Central memory CD4-positive, alpha-beta T cell (primary cell): ENCODE data around the gene BLACAT1.
"Not testable (repeated sequence)": the region's sequence is repeated elsewhere in the genome, so short reads cannot be mapped to it uniquely, and the experiment has no call there.

Source experiments
- DNase-seq: peaks from one replicate; pipeline ENCODE4 v3.0.0; 2022

BLACAT1 gene

DNA sequence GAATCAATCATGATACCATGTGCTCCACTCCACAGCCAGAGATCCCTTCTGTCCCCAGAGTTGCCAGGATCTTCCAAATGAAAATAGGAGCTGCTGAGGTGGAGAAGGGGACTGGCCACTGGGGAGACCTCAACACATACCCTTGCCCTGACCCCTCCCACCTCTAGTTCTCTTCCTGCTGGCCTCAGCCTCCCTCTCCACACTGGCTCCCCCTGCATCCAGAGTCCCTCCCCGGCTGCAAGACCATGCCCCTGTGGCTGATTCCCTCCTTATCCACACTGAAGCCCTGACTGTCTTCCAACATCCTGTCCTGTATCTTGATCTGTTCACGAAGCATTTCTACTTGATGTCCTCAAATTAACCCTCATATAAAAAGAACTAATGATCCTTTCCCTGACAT lies 27.5 kb upstream of the BLACAT1 start:
- DNase-seq = no peak

DNA sequence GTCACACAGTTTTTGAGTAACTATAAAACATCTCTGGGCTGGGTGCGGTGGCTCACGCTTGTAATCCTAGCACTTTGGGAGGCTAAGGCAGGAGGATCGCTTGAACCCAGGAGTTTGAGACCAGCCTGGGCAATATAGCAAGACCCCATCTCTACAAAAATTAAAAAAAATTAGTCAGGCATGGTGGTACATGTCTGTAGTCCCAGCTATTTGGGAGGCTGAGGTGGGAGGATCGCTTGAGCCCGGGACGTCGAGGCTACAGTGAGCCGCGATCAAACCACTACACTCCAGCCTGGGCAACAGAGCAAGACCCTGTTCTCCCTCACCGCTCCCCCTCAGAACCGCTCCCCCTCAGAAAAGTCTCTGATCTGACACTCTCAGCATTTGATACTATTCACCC lies 26.7 kb upstream of the BLACAT1 start:
- DNase-seq = not testable (repeated sequence)

DNA sequence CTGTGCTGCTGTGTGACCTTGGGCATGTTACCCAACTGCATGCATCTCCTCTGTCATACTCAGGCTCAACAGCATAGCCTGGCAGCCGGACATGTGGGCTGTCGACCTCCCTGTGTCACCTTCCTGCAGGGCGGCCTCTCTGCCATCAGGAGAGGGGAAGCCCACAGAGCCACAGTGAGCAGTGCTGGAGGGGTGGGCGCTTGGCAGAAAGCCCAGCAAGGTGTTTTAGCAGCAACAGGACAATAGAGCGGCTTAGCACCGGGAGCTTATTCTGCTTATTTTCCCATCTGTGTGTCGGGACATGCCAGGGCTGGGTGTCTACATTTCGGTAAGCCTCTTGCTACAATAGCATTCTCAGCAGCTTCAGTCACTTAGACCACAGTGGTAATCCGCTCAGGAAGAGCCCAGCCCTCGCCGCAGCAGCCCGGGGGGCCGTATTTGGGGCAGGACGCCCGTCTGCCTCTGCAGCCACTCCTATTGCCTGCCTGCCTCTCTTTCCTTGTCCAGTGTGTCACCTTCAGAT lies 25.8 kb upstream of the BLACAT1 start:
- DNase-seq = no peak

DNA sequence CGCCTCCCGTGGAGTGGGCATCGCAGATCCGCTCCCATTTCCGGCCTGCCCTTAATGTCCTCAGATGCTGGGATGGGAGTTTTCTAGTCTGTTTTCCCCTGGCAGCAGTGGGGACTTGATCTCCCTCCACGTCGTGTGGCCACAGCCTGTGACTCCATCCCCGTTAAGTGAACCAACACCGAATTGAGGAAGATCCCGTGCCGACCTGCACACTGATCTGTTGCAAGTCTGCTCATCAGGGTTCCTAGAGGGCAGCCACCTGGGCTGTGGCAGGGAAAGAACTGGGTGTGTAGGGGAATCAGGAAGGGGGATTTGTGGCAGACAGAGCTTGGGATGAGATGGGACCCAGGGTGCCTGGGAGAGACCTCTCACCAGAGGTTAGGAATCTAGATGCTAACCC lies 25.4 kb upstream of the BLACAT1 start:
- DNase-seq = no peak

DNA sequence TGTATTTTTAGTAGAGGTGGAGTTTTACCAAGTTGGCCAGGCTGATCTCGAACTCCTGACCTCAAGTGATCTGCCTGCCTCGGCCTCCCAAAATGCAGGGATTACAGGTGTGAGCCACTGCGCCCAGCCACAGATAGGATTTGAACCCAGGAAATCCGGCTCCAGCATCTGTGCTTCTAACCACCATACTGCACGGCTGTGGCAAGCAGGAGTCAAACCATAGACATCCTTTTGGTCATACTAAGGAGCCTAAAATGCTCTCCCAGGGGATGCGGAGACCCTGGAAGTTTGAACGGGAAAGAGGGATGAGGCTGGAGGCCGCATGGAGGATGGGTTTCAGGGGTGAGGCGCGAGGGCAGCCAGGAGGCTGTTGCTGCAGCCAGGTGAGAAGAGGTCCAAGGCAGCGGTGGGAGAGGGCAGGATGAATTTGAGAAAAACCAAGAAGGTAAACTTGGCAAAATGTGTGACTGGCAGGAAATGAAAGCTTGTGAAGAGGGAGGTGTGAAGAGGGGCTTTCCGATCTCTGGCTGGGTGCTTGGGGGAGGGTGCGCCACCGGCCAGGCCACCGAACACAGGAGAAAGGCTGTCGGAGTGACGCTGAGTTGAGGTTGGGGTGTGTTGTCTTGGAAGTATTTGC lies 24.6 kb upstream of the BLACAT1 start:
- DNase-seq = peak; percentile 77

DNA sequence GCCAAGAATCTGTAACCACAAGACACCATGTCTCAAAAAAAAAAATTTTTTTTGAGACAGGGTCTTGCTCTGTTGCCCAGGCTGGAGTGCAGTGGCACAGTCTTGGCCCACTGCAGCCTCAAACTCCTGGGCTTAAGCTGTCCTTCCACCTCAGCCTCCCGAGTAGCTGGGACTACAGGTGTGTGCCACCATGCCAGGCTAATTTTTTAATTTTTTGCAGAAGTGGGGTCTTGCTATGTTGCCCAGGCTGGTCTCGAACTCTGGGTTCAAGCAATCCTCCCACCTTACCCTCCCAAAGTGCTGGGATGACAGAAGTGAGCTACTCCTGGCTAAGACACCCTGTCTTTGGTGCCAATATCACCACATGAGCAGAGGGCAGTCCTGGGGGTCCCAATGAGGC lies 23.1 kb upstream of the BLACAT1 start:
- DNase-seq = not testable (repeated sequence)

DNA sequence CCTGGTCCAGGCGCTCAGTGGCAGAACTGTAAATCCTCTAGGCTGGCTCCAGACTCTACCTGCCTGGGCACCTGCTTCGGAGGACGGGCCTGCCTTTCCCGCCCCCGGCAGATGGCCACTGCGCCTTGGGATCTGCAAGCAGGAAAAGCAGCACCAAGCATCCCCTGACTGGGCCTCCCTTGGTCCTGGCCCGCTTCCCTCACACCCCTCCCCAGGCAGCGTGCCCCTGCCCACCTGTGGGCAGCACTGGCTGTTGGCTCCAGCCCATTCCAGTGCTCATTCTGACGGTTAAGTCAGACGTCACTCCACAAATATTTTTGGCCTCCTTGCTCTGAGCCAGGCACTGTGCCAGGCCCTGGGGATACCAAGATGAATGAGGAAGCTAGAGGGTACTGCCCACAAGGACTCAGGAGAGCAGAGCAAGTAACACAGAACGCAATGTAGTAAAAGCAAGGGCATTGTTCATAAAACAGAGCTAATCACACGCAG lies 22.0 kb upstream of the BLACAT1 start:
- DNase-seq = no peak

DNA sequence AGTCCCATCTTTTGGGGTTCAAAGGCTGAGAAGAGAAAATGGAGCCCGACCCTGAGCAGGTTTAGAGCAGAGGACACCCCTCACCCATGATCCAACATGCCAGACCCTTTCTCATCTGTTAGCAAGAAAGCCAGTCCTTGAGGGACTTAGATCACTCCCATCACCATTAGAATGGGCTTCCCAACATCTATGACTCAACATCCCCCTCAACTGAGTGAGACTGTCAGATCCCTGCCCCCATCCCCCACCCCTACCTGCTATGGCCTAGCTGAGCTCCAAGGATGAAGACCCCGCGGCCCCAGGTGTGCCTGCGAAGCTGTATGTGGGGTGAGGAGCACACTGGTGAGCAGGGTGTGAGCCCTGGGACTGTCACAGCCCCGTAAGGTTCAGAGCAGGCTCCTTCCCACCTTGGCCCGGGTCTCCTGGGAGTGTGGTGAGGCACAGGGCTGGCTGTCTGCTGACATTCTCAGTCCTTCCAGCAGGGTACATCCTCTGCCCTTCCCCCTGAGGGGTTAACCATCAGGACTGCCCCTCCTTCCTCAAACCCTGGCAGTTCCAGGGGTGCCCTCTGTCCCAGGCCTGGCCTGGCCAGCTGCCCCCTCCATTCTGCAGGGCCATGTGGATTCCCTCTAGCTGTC lies 21.4 kb upstream of the BLACAT1 start:
- no peak for DNase-seq

DNA sequence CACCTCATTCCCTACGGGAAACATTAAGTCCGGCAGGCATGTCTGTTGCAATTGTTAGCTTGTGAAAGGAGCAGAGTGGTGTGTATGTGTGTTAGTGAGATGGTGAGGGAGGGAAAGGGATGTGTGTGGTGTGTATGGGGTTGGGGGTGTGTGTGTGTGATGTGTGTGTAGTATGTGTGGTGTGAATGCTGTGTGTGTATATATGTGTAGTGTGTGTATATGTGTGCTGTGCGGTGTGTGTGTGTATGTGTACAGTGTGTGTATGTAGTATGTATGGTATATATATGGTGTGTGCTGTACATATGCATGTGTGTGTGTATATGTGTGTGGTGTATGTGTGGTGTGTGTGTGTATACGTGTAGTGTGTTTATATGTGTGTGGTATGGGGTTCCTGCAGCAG lies 20.8 kb upstream of the BLACAT1 start:
- DNase-seq = no peak

DNA sequence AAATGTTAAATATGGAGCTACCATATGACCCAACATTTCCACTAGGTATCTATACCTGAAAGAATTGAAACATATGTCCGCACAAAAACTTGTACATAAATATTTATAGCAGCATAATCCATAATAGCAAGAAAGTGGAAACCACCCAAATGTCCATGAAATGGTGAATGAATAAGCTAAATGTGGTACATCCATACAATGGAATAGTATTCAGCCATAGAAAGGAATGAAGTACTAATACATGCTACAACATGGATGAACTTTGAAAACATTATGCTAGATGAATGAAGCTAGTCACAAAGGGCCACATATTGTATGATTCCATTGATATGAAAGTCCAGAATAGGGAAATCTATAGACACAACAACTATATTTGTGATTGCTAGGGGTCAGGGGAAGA lies 20.0 kb upstream of the BLACAT1 start:
- no peak for DNase-seq

DNA sequence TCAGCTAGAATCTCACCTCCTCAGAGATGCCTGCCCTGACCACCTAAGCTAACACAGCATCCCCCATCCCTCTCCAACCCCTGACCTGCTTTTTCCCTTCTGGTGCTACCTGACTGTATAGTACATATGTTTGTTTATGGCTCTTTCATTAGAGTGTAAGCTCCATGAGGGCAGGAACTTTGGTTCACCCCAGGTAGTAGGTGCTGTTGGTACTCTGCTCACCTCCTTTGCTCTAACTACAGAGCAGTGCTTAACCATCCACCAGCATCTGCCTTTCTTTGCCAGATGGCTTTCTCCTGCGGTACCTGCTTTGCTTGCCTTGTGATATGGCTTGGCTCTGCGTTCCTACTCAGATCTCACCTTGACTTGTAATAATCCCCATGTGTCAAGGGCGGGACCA lies 18.7 kb upstream of the BLACAT1 start:
- no peak for DNase-seq

DNA sequence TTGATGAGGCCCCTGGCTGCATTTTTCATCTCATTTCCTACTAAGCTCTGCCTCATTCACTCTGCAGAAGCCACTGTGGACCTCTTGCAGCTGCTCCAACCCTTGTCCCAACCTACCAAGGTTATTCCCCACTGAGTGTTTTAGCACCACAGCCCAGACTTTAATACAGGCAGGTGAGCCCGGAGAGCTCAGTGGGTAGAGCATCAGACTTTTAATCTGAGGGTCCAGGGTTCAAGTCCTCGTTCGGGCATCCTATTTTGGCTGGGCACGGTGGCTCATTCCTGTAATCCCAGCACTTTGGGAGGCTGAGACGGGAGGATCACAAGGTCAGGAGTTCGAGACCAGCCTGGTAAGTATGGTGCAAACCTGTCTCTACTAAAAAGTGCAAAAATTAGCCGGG lies 18.1 kb upstream of the BLACAT1 start:
- no peak for DNase-seq

DNA sequence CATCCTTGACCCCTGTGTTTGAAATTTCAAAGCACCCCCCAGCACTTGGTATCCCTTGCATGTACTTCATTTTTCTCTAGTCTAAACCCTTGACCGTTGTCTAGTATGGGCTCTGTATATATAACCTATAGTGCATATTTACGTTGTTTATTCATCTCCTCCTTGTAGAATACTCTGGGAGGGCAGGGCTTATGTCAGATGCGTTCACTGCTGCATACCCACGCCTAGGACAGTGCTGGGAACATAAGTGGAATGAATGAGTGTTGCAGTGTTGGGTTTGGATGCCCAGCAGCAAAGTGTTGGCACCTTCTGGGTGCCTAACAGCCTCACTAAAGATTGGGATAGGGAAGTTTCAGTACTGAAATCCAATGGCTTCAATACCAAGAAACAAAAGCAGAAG lies 17.6 kb upstream of the BLACAT1 start:
- no peak for DNase-seq

DNA sequence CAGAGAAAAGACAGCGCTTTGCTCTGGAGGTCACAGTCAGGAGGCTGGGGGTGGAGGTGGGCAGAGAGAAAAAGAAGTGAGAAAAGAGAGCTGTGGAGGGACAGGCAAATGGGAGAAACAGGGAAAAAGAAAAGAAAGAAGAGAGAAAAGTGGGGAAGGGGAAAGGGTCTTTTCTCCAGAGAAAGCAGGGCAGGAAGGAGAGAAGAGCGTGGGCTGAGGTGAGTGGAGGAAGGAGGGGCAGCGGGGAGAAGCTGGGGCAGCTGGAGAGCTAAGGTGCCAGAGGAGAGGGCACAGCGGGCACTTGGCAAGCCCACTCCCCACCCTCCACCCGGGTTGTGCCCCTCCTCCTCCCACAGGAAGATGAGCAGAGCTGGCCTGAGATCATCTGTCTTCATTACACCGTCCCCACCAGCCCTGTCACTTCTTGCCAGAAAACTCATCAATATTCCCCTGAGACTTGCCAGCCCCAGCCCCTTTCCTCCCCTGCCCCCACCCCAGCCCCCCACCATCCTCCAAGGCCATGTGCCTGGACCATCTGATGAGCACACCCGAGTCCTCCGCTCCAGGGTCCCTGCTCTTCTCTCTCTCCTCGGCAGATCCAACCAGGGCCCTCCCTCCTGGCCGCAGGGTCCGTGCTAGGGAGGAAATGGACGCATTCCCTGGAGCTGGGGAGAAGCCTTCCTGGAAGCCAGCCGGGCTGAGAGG lies 17.0 kb upstream of the BLACAT1 start:
- no peak for DNase-seq

DNA sequence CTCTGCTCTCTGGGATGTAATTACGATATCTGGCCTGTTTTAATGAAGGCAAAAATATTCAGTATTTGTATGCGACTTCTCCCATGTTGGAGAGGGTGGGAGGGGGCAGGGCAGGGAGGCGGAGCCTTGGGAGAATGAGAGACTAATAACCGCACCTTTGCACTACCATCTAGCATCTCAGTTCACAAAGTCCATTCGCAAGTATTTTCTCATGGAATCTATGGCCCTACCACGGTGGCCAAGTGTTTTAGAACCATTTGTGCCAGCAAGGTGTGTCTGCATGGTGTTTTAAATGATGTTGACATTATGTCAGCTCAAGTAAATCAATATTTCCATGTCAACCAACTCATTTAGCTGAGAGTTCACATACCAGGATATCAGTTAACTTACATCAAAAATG lies 14.3 kb upstream of the BLACAT1 start:
- no peak for DNase-seq

DNA sequence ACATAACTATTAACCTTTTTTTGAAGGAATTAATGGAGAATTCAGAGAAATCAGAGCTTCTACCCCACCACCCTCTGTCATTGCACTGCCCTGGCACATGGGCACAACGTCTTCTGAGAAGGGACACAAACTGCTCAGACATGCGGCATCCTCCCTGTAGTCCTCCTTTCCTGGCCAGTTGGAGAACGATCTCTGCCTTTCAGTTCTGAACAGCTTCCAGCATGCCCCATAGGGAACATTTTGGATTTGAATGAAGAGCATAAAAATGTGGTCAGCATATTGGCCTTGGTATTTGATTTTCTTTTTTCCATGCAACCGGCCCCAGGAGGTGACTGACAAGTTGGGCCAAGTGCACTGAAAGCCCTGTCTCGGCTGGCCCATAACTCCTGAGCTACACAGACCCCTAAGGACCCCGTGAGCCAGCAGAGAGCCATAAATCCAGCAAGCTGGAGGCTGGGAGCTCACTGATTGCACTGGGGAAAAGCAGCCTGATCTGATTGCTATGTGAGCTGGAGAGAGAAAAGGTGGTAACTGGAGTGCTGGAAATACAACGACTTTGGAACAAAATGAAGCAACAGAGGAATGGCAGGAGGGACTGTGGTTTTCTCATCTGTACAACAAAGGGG lies 10.9 kb upstream of the BLACAT1 start:
- no peak for DNase-seq

DNA sequence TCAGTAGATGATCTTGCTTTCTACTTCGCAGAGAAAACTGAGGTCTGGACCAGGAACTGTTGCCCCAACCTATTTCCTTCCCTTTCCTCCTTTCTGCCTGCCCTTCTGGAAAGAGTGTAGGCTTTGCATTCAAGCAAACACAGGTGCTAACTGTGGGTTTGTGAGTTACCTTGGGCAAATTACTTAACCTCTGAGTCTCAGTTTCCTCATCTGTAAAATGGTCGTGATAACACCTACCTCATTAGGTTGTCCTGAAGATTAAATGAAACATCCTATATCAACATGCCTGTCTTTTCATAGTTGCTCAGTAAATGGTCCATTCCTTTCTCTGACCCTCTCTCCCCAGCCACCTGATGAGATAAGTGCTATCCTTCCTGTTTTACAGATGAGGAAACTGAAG lies 9.5 kb upstream of the BLACAT1 start:
- no peak for DNase-seq

DNA sequence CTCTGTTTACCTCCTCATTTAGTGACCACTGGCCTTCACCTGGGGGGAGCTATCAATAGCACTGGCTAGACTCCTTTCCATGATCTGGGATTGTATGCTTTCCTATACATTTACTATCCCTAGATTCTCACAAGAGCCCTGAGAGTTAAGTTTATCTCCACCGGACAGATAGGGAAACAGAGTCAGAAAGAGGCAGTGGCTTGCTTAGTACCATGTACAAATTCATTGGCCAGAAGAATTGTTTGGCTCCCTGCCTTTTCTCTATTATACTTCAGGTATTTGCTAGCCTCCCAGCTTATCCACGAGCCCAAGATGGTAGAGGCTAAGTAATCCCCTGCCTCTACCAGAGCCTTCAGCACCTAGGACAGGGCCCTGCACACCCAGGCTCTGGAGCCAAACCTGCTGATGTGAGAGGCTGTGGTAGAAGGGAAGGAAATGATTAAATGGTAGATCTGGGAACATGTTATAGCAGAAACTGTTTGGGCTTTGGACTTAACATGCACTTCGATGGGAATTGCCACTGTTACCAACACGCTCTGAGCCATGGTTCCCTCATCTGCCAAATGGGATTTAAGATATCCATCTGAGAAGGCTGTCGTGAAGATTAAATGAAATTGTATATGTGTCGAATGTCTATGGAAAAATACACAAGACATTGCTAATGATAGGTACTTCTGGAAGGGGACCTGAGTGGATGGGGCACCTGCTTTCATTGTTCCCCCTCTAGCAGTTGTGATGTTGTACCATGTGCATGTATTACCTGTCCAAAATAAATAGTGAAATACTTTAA lies 3.1 kb upstream of the BLACAT1 start:
- no peak for DNase-seq

DNA sequence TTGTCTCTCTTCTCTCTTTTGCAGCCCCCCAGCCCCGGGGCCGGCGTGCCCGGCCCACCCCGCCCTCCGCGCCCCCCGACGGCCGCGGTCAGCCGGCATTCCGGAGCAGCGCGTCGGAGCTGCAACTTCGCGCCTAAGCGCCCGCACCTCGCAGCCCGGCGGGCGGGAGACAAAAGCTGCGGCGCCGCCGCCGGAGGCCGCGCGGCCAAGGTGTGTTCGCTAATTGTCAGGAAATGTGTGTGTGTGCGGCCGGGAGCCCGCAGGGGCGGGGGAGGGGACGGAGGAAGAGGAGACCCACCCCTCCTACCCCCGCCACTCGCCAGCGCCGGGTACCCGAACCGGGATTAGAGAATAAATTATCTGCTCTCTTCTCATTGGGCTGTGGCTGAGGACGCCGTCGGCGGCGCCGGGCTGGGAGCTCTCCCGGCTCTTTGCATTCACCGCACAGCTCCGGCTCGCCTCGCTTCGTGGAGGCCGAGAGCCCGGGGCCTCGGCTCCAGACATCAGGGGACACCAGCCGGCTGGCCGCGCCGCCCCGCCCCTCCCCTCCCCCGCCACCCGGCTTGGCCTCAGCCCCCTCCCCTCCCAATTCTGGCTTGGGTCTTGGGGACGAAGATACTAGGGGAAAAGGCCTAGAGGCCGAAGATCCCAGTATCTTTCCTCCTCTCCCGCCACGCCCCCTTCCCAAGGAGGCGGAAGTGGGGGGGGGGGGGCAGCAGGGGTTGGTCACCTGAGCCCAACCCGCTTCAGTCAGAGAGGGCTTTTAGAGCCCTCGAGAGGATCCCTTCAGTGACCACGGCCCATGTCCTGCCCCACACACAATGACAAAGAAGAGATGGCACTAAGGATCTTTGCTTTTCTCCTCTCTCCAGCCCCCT lies 1.3 kb upstream of the BLACAT1 start:
- DNase-seq = no peak

DNA sequence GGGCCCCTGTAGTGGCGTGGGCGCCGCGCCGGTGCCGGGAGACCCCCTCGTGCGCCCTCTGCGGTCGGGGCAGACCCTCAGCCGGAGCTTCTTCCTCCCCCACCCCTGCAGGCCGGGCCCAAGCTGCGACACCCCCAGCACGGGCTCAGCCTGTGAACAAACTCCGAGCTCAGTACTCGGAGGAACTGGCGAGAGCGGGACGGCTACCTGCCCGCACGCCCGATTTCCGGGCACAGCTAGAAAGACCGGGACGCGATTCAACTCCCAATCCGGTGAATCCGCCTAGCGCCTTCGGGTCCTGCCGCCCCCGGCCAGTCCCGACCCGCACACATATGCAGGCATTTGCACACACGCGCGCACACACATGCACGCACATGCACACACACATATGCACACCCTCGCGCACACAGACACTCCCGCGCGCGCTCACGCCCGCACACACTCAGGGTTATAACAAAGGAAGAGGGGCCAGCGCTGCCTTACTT lies 580 bp upstream of the BLACAT1 start:
- DNase-seq = no peak

DNA sequence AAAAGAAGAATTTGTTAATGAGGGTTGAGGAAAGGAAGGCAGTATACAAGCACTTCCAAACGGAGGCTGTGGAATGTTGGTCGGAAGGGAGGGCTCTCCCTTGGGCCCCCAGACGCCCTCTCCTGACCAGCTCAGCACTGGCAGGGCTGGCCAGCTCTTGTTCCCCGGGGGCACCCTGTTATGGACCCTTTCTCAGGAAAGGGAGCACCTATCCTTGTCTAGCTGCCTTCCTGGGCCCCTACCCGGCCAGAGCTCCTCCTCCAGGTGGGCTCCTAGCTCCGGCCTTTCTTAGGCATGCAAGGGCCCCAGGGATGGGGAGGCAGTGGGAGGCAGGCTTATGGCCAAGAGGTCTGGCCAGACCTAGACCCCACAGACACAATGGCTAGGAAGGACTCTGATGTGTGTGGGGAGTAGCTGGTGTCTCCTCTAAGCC lies 926 bp downstream of the BLACAT1 start:
- no peak for DNase-seq
